ENCODE data around the gene PPP1R9A. TPM values are rescaled to one million over a fixed set of nuclear protein-coding genes. Genes with fewer than 3 reads are reported as not detected.

Gene PPP1R9A
- polyA plus RNA-seq, 1 donor from 2014 or later = 52.8 TPM

DNA sequence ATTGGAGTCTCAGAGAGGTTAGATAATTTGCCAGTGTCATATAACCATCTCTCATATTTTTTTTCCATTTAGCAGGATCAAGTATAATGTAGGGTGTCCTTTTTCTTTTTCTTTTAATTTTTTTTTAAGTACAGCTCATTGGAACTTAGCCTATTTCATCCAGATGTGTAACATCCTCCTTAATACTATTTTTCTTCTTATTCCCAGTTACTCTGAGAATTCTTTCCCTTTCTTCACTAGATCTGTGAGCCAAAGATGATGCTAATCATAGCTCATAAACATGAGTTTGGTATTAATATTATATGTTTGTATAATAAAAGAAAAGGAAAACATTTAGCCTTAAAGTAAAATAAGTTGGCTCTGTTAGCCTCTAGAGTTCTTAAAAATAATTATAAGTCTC is 32.8 kb downstream of the PPP1R9A start:
- Histone ChIP-seq H3K79me2 (replicated peaks; ENCODE audit: insufficient read depth, low read length) (peaks cover 37% of the 10 kb centered on the region), H3K9me2 (ENCODE audit: insufficient read depth, low read length) (no peaks in the 10 kb centered on the region), H2AFZ (ENCODE audit: low read depth, low read length) (no peak overlapping the region), H4K20me1 (ENCODE audit: insufficient read depth) (no peaks in the 10 kb centered on the region), H3K9ac (ENCODE audit: low read length) (no peak overlapping the region), H3K27me3 (ENCODE audit: insufficient read depth, low read depth, low read length) (no peaks in the 10 kb centered on the region), H3K4me3 (ENCODE audit: low read length) (no peak overlapping the region), H3K4me2 (ENCODE audit: low read length) (no peak overlapping the region), H3K9me3 (ENCODE audit: low read length) (no peaks in the 10 kb centered on the region), H3K27ac (ENCODE audit: low read length) (no peak overlapping the region), H3K36me3 (ENCODE audit: insufficient read depth, low read length) (no peaks in the 10 kb centered on the region), H3F3A (ENCODE audit: insufficient read depth, low read length, poor library complexity, severe bottlenecking) (no peaks in the 10 kb centered on the region)
- TF ChIP-seq MXI1 (conservative IDR thresholded peaks at IDR 0.05; ENCODE audit: poor library complexity, severe bottlenecking) = no peak
- TF ChIP-seq EP300 (conservative IDR thresholded peaks at IDR 0.05; ENCODE audit: poor library complexity, severe bottlenecking) = no peak
- no peak for TF ChIP-seq TAF1 (IDR thresholded peaks at IDR 0.05; ENCODE audit: low read depth)
- TF ChIP-seq, protein P1, sequence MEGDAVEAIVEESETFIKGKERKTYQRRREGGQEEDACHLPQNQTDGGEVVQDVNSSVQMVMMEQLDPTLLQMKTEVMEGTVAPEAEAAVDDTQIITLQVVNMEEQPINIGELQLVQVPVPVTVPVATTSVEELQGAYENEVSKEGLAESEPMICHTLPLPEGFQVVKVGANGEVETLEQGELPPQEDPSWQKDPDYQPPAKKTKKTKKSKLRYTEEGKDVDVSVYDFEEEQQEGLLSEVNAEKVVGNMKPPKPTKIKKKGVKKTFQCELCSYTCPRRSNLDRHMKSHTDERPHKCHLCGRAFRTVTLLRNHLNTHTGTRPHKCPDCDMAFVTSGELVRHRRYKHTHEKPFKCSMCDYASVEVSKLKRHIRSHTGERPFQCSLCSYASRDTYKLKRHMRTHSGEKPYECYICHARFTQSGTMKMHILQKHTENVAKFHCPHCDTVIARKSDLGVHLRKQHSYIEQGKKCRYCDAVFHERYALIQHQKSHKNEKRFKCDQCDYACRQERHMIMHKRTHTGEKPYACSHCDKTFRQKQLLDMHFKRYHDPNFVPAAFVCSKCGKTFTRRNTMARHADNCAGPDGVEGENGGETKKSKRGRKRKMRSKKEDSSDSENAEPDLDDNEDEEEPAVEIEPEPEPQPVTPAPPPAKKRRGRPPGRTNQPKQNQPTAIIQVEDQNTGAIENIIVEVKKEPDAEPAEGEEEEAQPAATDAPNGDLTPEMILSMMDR (IDR thresholded peaks at IDR 0.05; ENCODE audit: poor library complexity, severe bottlenecking) = no peak
- TF ChIP-seq SMC3 (conservative IDR thresholded peaks at IDR 0.05; ENCODE audit: poor library complexity) = no peak
- TF ChIP-seq EZH2 (IDR thresholded peaks at IDR 0.05; ENCODE audit: borderline replicate concordance, insufficient read depth, low read length, poor library complexity, severe bottlenecking) = no peak
- TF ChIP-seq POLR2AphosphoS5 (IDR thresholded peaks at IDR 0.05) = no peak
- TF ChIP-seq, protein P2, sequence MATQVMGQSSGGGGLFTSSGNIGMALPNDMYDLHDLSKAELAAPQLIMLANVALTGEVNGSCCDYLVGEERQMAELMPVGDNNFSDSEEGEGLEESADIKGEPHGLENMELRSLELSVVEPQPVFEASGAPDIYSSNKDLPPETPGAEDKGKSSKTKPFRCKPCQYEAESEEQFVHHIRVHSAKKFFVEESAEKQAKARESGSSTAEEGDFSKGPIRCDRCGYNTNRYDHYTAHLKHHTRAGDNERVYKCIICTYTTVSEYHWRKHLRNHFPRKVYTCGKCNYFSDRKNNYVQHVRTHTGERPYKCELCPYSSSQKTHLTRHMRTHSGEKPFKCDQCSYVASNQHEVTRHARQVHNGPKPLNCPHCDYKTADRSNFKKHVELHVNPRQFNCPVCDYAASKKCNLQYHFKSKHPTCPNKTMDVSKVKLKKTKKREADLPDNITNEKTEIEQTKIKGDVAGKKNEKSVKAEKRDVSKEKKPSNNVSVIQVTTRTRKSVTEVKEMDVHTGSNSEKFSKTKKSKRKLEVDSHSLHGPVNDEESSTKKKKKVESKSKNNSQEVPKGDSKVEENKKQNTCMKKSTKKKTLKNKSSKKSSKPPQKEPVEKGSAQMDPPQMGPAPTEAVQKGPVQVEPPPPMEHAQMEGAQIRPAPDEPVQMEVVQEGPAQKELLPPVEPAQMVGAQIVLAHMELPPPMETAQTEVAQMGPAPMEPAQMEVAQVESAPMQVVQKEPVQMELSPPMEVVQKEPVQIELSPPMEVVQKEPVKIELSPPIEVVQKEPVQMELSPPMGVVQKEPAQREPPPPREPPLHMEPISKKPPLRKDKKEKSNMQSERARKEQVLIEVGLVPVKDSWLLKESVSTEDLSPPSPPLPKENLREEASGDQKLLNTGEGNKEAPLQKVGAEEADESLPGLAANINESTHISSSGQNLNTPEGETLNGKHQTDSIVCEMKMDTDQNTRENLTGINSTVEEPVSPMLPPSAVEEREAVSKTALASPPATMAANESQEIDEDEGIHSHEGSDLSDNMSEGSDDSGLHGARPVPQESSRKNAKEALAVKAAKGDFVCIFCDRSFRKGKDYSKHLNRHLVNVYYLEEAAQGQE (IDR thresholded peaks at IDR 0.05; ENCODE audit: borderline replicate concordance) = no peak
- no peak for TF ChIP-seq RAD21 (conservative IDR thresholded peaks at IDR 0.05)

DNA sequence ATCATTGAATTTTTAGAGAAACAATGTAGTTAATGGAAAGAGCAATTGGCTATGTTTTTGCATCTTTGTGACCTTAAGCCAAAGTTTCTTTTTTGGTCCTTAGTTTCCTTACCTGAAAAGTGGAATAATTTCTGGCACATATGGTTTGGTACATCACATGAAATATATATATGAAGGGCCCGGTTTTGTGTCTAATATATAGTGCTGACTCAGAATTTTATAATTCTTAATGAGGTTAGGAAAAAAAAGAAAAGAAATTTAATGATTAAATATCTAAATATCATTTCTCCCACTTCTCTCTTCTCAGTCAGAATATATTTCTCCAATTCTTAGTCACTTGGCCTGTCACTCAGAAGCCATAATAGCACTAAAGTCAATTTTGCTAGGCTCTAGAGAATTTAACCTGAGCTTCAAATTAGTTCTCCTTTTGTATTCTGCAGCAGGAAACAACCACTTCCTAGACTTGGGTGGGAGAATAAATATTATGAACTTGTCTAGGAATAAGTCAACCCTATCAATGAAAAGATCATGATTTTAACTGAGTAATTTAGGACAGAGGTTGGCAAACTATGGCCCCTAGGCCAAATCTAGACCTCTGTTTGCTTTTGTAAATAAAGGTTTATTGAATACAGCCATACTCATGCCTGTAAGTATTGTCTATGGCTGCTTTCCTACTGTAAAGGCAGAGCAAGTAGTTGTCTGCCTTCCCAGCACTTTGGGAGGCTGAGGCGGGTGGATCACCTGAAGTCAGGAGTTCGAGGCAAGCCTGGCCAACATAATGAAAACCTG is 34.6 kb downstream of the PPP1R9A start:
- no peak overlapping the region for H3K4me3 ChIP-seq (ENCODE audit: low read length)
- no peaks in the 10 kb centered on the region for H3F3A ChIP-seq (ENCODE audit: insufficient read depth, low read length, poor library complexity, severe bottlenecking)
- H2AFZ ChIP-seq (ENCODE audit: low read depth, low read length) = no peak overlapping the region
- H3K79me2 ChIP-seq (replicated peaks; ENCODE audit: insufficient read depth, low read length) = peaks cover 42% of the 10 kb centered on the region
- H3K9me2 ChIP-seq (ENCODE audit: insufficient read depth, low read length) = no peaks in the 10 kb centered on the region
- H3K9me3 ChIP-seq (ENCODE audit: low read length) = no peaks in the 10 kb centered on the region
- H3K27ac ChIP-seq (ENCODE audit: low read length) = peak overlapping the region; percentile 17
- no peaks in the 10 kb centered on the region for H3K27me3 ChIP-seq (ENCODE audit: insufficient read depth, low read depth, low read length)
- H4K20me1 ChIP-seq (ENCODE audit: insufficient read depth) = no peaks in the 10 kb centered on the region
- no peak overlapping the region for H3K4me2 ChIP-seq (ENCODE audit: low read length)
- no peak overlapping the region for H3K9ac ChIP-seq (ENCODE audit: low read length)
- H3K36me3 ChIP-seq (ENCODE audit: insufficient read depth, low read length) = no peaks in the 10 kb centered on the region
- TF ChIP-seq MXI1 (conservative IDR thresholded peaks at IDR 0.05; ENCODE audit: poor library complexity, severe bottlenecking) (no peak), EZH2 (IDR thresholded peaks at IDR 0.05; ENCODE audit: borderline replicate concordance, insufficient read depth, low read length, poor library complexity, severe bottlenecking) (no peak), EP300 (conservative IDR thresholded peaks at IDR 0.05; ENCODE audit: poor library complexity, severe bottlenecking) (peak; percentile 30), POLR2AphosphoS5 (IDR thresholded peaks at IDR 0.05) (no peak)

Data from neural cell (in vitro differentiated cells).